Neural cell (in vitro differentiated cells): ENCODE measurements around the gene RUNDC3A. TPM values are rescaled to one million over a fixed set of nuclear protein-coding genes. Genes with fewer than 3 reads are reported as not detected.

Source experiments
- H2AFZ ChIP-seq: fragments of 200-600, 300-800 bp; sonication (generic), shearing (Covaris generic); 2 replicates; pipeline ENCODE4 v1.6.0; 2014; ENCODE audit warnings: low read depth, mild to moderate bottlenecking, antibody characterized with exemption, low read length, moderate library complexity
- H3F3A ChIP-seq: fragments of 200-600 bp; shearing (Covaris generic); 2 replicates; pipeline ENCODE4 v1.6.1; 2016; ENCODE audit warnings: mild to moderate bottlenecking, moderate library complexity, mixed read lengths, antibody characterized with exemption, low read length; ENCODE audit not compliant: insufficient read depth, poor library complexity, severe bottlenecking
- H3K27ac ChIP-seq: fragments of 200-600, 300-800 bp; sonication (generic), shearing (Covaris generic); 2 replicates; pipeline ENCODE4 v1.5.1; 2014; ENCODE audit warnings: mild to moderate bottlenecking, low read length, moderate library complexity
- H3K27me3 ChIP-seq: fragments of 300-800, 200-600 bp; sonication (generic), shearing (Covaris generic); 2 replicates; pipeline ENCODE4 v1.6.0; 2014; ENCODE audit warnings: mild to moderate bottlenecking, low read depth, low read length, moderate library complexity; ENCODE audit not compliant: insufficient read depth
- H3K36me3 ChIP-seq: fragments of 300-800, 200-600 bp; sonication (generic), shearing (Covaris generic); 2 replicates; pipeline ENCODE4 v1.5.1; 2014; ENCODE audit warnings: mild to moderate bottlenecking, antibody characterized with exemption, low read length, moderate library complexity; ENCODE audit not compliant: insufficient read depth
- H3K4me2 ChIP-seq: fragments of 300-800, 200-600 bp; sonication (generic), shearing (Covaris generic); 2 replicates; pipeline ENCODE4 v1.6.0; 2014; ENCODE audit warnings: mild to moderate bottlenecking, low read length
- H3K4me3 ChIP-seq: fragments of 300-800, 200-600 bp; sonication (generic), shearing (Covaris generic); 2 replicates; pipeline ENCODE4 v1.5.1; 2014; ENCODE audit warnings: mild to moderate bottlenecking, low read length, moderate library complexity
- H3K79me2 ChIP-seq: fragments of 200-600 bp; shearing (Covaris generic); replicated peaks from 2 replicates; pipeline ENCODE4 v1.6.0; 2014; ENCODE audit warnings: mild to moderate bottlenecking, low read length, moderate library complexity; ENCODE audit not compliant: insufficient read depth
- H3K9ac ChIP-seq: fragments of 300-800, 200-600 bp; sonication (generic), shearing (Covaris generic); 2 replicates; pipeline ENCODE4 v1.6.1; 2016; ENCODE audit warnings: mild to moderate bottlenecking, low read length, mixed read lengths
- H3K9me2 ChIP-seq: fragments of 200-600 bp; shearing (Covaris generic); 2 replicates; pipeline ENCODE4 v1.6.1; 2016; ENCODE audit warnings: mild to moderate bottlenecking, low read length, mixed read lengths; ENCODE audit not compliant: insufficient read depth
- H3K9me3 ChIP-seq: fragments of 200-600, 300-800 bp; sonication (generic), shearing (Covaris generic); 2 replicates; pipeline ENCODE4 v1.6.1; 2016; ENCODE audit warnings: mild to moderate bottlenecking, mixed run types, low read length, moderate library complexity, mixed read lengths
- H4K20me1 ChIP-seq: fragments of 200-600 bp; shearing (Covaris generic); 2 replicates; pipeline ENCODE4 v1.6.1; 2016; ENCODE audit warnings: mild to moderate bottlenecking, mixed run types; ENCODE audit not compliant: insufficient read depth
- CTCF ChIP-seq: fragments of 450-650 bp; IDR thresholded peaks from 2 replicates; pipeline ENCODE4 v1.5.1; 2014; ENCODE audit warnings: antibody characterized with exemption, mild to moderate bottlenecking, moderate library complexity; ENCODE audit not compliant: poor library complexity, severe bottlenecking
- EP300 ChIP-seq: fragments of 450-650 bp; conservative IDR thresholded peaks from 2 replicates; pipeline ENCODE4 v1.6.1; 2014; ENCODE audit warnings: antibody characterized with exemption, mild to moderate bottlenecking, moderate library complexity; ENCODE audit not compliant: poor library complexity, severe bottlenecking
- EZH2 ChIP-seq: fragments of 200-600, 300-800 bp; shearing (Covaris generic), sonication (generic); IDR thresholded peaks from 2 replicates; pipeline ENCODE4 v1.6.1; 2014; ENCODE audit warnings: antibody characterized with exemption, low read length, borderline replicate concordance, mild to moderate bottlenecking; ENCODE audit not compliant: insufficient read depth, poor library complexity, severe bottlenecking
- MXI1 ChIP-seq: fragments of 450-650 bp; conservative IDR thresholded peaks from 2 replicates; pipeline ENCODE4 v1.6.1; 2014; ENCODE audit warnings: antibody characterized with exemption, mild to moderate bottlenecking; ENCODE audit not compliant: poor library complexity, severe bottlenecking
- POLR2AphosphoS5 ChIP-seq: IDR thresholded peaks from 2 replicates; pipeline ENCODE4 v1.6.1; 2012
- RAD21 ChIP-seq: fragments of 450-650 bp; conservative IDR thresholded peaks from 2 replicates; pipeline ENCODE4 v1.6.1; 2014; ENCODE audit warnings: antibody characterized with exemption, mild to moderate bottlenecking, moderate library complexity
- TAF1 ChIP-seq: IDR thresholded peaks from 2 replicates; pipeline ENCODE4 v1.6.1; 2012; ENCODE audit warnings: low read depth
- polyA plus RNA-seq: library from polyadenylated mRNA; depleted of rRNA; stranded (reverse); fragments of >200 nt; gene quantifications from 2 replicates; pipeline ENCODE4 v1.2.3, GENCODE V29; 2014
- TF ChIP-seq, protein P1 (sequence below): IDR thresholded peaks from 2 replicates; pipeline ENCODE4 v1.6.1; 2012; ENCODE audit warnings: borderline replicate concordance

RUNDC3A gene
- polyA plus RNA-seq, 1 donor from 2014 or later: 279 TPM

DNA sequence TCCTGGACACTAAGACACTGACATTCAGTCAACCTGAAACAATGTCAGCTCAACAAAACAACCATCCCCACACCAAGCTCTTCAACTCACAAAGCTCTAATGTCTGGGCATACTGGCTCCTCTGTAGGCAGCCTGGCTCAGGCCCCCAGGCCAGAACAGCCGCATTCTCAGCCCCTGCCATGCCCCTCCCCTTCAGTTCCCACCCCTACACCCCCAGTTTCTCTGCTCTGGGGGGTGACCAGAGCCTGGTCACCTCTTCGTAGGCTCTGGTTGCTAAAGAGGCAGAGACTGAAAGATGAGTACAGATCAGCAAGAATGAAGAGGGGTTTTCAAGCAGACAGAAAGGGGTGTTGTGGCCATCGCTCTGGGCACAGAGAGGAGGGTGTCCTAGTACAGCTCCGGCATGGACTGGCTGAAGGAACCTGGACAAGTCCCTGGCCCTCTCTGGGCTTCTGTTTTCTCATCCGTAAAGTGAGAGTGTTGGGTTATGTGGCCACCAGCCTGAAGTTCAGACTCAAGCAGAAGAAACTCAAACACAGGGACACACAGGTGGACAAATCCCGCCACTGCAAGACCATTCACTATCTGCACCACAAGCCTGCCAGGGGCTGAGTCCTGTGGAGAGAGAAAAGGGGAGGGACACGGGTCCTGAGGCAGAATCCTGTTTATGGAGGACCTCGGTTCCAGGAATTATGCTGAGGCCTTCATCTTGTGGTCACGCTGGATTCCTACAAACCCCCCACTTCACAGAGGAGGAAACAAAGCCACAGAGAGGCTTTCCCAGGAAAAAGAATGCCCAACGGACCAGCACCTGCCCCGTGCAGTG, 39.5 kb upstream of the RUNDC3A start:
- H2AFZ ChIP-seq: no peak overlapping the region
- no peak overlapping the region for H3K4me3 ChIP-seq
- no peaks in the 10 kb centered on the region for H3F3A ChIP-seq
- no peaks in the 10 kb centered on the region for H4K20me1 ChIP-seq
- TF ChIP-seq POLR2AphosphoS5: no peak
- no peak overlapping the region for H3K4me2 ChIP-seq
- no peaks in the 10 kb centered on the region for H3K79me2 ChIP-seq
- H3K36me3 ChIP-seq: no peaks in the 10 kb centered on the region
- H3K27ac ChIP-seq: no peak overlapping the region
- no peaks in the 10 kb centered on the region for H3K27me3 ChIP-seq
- H3K9ac ChIP-seq: no peak overlapping the region
- H3K9me2 ChIP-seq: no peaks in the 10 kb centered on the region
- no peaks in the 10 kb centered on the region for H3K9me3 ChIP-seq

DNA sequence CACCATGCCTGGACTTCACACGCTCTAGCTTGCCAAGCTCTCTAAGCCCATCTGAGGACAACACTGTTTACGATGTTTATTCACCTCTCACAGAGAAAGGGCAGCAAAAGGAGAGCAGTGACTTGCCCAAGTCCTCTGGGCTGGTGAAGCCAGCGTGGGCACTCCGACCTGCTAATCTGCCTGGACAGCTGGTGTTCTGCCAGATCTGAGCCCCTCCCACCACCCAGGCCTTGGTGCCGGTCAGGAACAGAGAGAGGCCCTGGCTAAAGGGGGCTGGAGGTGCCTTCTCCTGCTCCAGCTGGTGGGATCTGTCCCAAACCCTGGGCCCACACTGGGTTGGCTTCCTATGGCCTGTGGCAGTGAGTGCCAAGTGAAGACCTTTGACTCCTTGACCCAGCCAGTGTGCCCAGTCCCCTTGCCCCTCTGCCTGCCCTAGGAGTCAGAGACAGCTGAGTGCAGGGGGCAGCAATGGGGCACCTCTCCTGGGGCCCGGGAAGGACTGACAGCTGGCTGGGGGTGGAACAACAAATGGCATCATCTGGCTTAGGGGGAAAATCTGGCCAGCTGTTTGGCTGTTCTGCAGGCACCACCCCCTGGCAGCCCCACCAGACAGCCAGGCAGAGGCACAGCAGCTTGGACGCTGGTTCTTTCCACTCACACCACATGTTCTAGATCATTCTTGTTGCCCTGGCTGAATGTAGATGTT, 38.7 kb upstream of the RUNDC3A start:
- Histone ChIP-seq H4K20me1 (no peaks in the 10 kb centered on the region), H3F3A (no peaks in the 10 kb centered on the region), H3K36me3 (no peaks in the 10 kb centered on the region), H3K4me3 (no peak overlapping the region), H3K9ac (no peak overlapping the region), H3K27me3 (no peaks in the 10 kb centered on the region), H3K4me2 (no peak overlapping the region), H3K27ac (no peak overlapping the region), H3K9me2 (no peaks in the 10 kb centered on the region), H2AFZ (no peak overlapping the region), H3K9me3 (no peaks in the 10 kb centered on the region), H3K79me2 (no peaks in the 10 kb centered on the region)
- TF ChIP-seq, protein P1, sequence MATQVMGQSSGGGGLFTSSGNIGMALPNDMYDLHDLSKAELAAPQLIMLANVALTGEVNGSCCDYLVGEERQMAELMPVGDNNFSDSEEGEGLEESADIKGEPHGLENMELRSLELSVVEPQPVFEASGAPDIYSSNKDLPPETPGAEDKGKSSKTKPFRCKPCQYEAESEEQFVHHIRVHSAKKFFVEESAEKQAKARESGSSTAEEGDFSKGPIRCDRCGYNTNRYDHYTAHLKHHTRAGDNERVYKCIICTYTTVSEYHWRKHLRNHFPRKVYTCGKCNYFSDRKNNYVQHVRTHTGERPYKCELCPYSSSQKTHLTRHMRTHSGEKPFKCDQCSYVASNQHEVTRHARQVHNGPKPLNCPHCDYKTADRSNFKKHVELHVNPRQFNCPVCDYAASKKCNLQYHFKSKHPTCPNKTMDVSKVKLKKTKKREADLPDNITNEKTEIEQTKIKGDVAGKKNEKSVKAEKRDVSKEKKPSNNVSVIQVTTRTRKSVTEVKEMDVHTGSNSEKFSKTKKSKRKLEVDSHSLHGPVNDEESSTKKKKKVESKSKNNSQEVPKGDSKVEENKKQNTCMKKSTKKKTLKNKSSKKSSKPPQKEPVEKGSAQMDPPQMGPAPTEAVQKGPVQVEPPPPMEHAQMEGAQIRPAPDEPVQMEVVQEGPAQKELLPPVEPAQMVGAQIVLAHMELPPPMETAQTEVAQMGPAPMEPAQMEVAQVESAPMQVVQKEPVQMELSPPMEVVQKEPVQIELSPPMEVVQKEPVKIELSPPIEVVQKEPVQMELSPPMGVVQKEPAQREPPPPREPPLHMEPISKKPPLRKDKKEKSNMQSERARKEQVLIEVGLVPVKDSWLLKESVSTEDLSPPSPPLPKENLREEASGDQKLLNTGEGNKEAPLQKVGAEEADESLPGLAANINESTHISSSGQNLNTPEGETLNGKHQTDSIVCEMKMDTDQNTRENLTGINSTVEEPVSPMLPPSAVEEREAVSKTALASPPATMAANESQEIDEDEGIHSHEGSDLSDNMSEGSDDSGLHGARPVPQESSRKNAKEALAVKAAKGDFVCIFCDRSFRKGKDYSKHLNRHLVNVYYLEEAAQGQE: no peak
- TF ChIP-seq EP300 (no peak), RAD21 (no peak), EZH2 (no peak), CTCF (no peak), TAF1 (no peak), MXI1 (no peak), POLR2AphosphoS5 (no peak)
